Activated naive CD8-positive, alpha-beta T cell treated with anti-CD3 and anti-CD28 coated beads for 36 hours (primary cell): ENCODE results near the gene ADGRE2. TPM values are rescaled to one million over a fixed set of nuclear protein-coding genes. Genes with fewer than 3 reads are reported as not detected.
"Not testable (repeated sequence)": the region's sequence is repeated elsewhere in the genome, so short reads cannot be mapped to it uniquely, and the experiment has no call there.

ENCODE experiments used
- DNase-seq: peaks from one replicate; pipeline ENCODE4 v3.0.0; 2021
- H3K27ac Mint-ChIP-seq: one replicate; pipeline ENCODE4 v1.8.0; 2022; ENCODE audit warnings: mild to moderate bottlenecking, moderate library complexity, mixed read lengths
- H3K27me3 Mint-ChIP-seq: one replicate; pipeline ENCODE4 v1.8.0; 2022; ENCODE audit warnings: mild to moderate bottlenecking, mixed read lengths
- H3K36me3 Mint-ChIP-seq: one replicate; pipeline ENCODE4 v1.8.0; 2021; ENCODE audit warnings: mild to moderate bottlenecking, mixed read lengths
- H3K4me1 Mint-ChIP-seq: one replicate; pipeline ENCODE4 v1.8.0; 2021; ENCODE audit warnings: mixed read lengths
- H3K4me3 Mint-ChIP-seq: one replicate; pipeline ENCODE4 v1.8.0; 2022; ENCODE audit warnings: mild to moderate bottlenecking, moderate library complexity, mixed read lengths
- H3K9me3 Mint-ChIP-seq: one replicate; pipeline ENCODE4 v1.8.0; 2022; ENCODE audit warnings: mixed read lengths
- total RNA-seq, 2 experiments: library from RNA; stranded (reverse); gene quantifications; one replicate each; pipeline ENCODE4 v1.2.3, GENCODE V29; 2021

Gene ADGRE2
- total RNA-seq, 2 experiments from 2014 or later, result 0.29 to 0.48 TPM

DNA sequence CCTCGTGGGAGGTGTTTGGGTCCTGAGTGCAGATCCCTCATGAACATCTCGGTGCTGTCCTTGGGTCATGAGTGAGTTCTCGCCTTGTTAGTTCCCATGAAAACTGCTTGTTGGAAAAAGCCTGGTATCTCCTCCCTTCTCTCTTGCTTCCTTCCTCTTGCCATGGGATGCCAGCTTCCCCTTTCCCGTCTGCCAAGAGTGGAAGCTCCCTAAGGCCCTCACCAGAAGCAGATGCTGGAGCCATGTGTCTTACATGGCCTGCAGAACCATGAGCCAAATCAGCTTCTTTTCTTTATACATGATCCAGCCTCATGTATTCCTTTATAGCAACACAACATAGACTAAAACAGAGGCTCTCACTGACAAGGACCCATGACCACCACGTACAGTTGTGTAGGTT, 8.2 kb downstream of the ADGRE2 start:
- no peaks in the 10 kb centered on the region for H3K36me3 Mint-ChIP-seq
- H3K4me1 Mint-ChIP-seq, result no peaks in the 10 kb centered on the region
- no peaks in the 10 kb centered on the region for H3K9me3 Mint-ChIP-seq
- no peak overlapping the region for H3K27ac Mint-ChIP-seq
- peaks cover 18% of the 10 kb centered on the region for H3K27me3 Mint-ChIP-seq
- DNase-seq, result no peak
- H3K4me3 Mint-ChIP-seq, result no peak overlapping the region

DNA sequence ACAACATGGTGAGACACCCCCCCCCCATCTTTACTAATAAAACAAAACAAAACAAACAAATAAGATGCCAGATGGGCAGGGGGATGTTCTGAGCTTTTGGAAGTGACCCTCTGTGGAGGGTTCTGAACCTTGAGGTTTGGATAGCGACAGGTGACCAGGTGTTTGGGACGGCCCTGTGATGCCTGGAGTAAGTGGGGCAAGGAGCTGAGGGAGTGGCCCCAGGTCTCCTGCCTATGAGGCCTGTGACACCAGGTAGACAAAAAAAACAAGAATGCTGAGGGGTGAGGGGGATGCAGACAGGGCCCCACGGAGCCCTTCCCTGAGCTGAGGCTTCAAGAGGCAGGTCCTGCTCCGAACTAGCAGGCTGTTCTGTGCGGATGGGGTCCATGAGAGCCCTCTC, 9.2 kb downstream of the ADGRE2 start:
- H3K9me3 Mint-ChIP-seq, result no peaks in the 10 kb centered on the region
- no peaks in the 10 kb centered on the region for H3K36me3 Mint-ChIP-seq
- H3K4me1 Mint-ChIP-seq, result no peaks in the 10 kb centered on the region
- H3K27me3 Mint-ChIP-seq, result peaks cover 16% of the 10 kb centered on the region
- no peak for DNase-seq
- no peak overlapping the region for H3K4me3 Mint-ChIP-seq
- H3K27ac Mint-ChIP-seq, result no peak overlapping the region

DNA sequence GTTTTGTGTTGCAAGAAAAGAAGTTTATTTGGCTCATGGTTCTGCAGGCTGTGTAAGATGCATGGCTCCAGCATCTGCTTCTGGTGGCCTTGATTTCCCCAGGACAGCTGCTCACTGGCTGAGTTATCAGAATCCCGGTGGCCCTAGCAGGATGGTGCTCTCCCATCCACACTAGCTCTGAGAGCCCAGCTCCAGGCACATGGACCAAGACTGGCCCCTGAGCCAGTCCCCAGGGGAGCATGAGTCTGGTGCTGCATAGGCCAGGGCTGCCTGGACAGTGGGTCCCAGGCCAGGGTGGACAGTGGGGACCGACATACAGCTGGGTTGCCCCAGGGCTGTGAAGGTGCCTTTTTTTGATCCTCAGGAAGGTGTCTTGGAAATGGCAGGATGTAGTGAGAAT, 10.4 kb downstream of the ADGRE2 start:
- no peak overlapping the region for H3K27ac Mint-ChIP-seq
- H3K4me1 Mint-ChIP-seq, result no peaks in the 10 kb centered on the region
- H3K27me3 Mint-ChIP-seq, result peaks cover 12% of the 10 kb centered on the region
- no peaks in the 10 kb centered on the region for H3K9me3 Mint-ChIP-seq
- no peak overlapping the region for H3K4me3 Mint-ChIP-seq
- no peak for DNase-seq
- H3K36me3 Mint-ChIP-seq, result no peaks in the 10 kb centered on the region

DNA sequence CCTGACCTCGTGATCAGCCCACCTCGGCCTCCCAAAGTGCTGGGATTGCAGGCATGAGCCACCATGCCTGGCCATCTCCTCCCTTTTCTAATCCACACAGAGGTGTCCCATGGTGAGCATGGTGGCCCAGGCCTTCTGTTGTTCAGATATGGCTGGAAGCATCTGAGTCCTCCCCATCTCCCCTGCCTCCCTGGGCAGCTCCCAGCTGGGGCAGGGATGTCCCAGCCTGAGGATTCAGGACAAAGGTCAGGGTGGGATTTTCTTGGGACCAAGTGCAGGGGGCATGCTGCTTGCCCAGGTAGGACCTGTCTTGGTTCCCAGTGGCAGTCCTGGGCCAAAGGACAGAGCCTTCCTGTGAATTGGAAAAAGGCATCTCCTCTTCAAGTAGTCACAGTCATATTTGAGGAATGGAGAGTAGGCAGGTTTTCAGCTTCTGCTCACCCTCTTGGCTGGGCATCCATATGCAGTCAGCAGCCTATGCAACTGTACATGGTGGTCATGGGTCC, 10.8 kb downstream of the ADGRE2 start:
- H3K36me3 Mint-ChIP-seq, result no peaks in the 10 kb centered on the region
- no peak for DNase-seq
- H3K9me3 Mint-ChIP-seq, result no peaks in the 10 kb centered on the region
- no peaks in the 10 kb centered on the region for H3K4me1 Mint-ChIP-seq
- peaks cover 12% of the 10 kb centered on the region for H3K27me3 Mint-ChIP-seq
- H3K27ac Mint-ChIP-seq, result no peak overlapping the region
- H3K4me3 Mint-ChIP-seq, result no peak overlapping the region

DNA sequence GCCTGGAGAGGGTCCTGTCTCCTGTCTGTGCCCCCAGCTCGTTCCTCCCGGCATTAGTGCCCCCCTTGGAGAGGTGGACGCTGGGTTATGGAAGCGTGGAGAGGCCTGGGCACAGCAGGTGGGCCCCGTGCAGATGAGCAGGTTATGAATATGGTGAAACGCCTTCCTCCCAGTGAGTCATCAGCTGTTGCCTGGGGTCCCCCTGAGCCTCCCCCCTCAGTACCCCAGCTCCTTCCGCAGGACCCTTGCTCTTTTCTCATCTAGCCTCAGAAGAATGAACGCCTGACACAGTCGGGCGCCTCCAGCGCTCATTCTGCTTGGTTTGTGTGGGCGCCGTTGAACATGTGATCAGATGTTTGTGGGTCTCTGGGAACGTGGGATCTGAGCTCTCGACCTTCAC, 12.5 kb downstream of the ADGRE2 start:
- DNase-seq, H3K4me1 Mint-ChIP-seq, H3K36me3 Mint-ChIP-seq, H3K4me3 Mint-ChIP-seq, H3K27ac Mint-ChIP-seq, H3K9me3 Mint-ChIP-seq: not testable (repeated sequence)
- peaks cover 12% of the 10 kb centered on the region for H3K27me3 Mint-ChIP-seq

DNA sequence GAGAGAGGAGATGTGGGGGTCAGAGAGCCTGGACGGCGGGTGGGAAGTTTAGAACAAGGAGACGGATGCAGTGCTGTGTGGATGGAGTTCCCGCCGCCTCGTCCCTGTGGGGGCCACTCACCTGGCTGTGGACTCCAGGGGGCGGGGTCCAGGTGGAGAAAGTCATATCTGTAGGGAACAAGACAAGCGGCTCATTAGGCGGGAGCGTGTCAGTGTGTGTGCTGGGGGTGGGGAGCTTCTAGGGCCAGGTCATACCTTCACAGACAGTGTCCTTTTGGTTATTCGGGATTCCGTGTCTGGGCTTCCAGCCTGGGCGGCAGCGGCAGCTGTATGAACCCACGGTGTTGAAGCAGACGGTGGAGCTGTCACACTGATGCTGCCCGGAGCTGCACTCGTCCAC, 13.0 kb downstream of the ADGRE2 start:
- H3K27ac Mint-ChIP-seq, DNase-seq: not testable (repeated sequence)

DNA sequence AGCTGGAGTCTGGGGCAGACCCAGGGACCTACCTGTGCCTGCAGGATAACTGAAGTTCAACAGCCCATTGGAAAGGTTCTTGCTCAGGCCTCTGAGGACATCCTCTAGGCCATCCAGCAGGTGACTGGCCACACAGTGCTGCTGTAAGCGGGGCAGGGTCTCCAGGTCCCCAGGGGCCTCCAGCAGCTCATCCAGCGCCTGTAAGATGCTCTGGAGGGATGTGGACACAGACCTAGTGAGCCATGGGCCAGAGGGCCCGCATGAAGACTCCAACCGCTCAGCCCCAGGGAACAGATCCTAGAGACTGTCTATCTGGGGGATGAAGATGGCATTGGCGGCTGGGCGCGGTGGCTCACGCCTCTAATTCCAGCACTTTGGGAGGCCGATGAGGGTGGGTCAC, 14.0 kb downstream of the ADGRE2 start:
- Mint-ChIP-seq H3K4me3 (no peak overlapping the region), H3K27ac (no peak overlapping the region)

More for the DNA sequence above, 13.0 kb downstream of the ADGRE2 start:
- not testable (repeated sequence) for H3K4me1 Mint-ChIP-seq, H3K4me3 Mint-ChIP-seq, H3K36me3 Mint-ChIP-seq, H3K9me3 Mint-ChIP-seq
- H3K27me3 Mint-ChIP-seq, result peaks cover 12% of the 10 kb centered on the region

DNA sequence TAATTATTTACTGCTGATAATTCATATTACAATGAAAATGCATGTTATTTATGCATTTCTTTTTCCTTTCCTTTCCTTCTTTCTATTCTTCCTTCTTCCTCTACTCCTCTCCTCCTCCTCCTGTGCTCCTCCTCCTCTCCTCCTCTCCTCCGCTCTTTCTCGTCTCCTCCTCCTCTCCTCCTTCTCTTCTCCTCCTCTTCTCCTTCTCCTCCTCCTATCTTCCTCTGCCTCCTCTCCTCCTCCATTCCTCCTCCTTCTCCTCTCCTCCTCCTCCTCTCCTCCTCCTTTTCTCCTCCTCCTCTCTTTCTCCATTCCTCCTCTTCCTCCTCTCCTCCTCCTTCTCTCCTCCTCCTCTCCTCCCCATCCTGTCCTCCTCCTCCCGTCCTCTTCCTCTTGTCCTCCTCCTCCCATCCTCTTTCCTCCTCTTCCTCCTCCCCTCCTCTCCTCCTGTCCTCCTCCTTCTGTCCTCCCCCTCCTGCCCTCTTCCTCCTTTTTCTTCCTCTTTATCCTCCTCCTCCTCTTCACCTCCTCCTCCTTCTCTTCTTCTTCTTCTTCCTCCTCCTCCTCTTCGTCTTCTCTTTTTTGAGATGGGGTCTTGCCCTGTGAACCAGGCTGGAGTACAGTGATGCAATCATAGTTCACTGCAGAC, 14.7 kb downstream of the ADGRE2 start:
- no peaks in the 10 kb centered on the region for H3K36me3 Mint-ChIP-seq
- H3K9me3 Mint-ChIP-seq, result peaks cover 2% of the 10 kb centered on the region
- H3K4me3 Mint-ChIP-seq, result no peak overlapping the region
- no peaks in the 10 kb centered on the region for H3K4me1 Mint-ChIP-seq
- no peak overlapping the region for H3K27ac Mint-ChIP-seq
- no peak for DNase-seq
- H3K27me3 Mint-ChIP-seq, result peaks cover 12% of the 10 kb centered on the region

More for the DNA sequence above, 14.0 kb downstream of the ADGRE2 start:
- H3K27me3 Mint-ChIP-seq, result peaks cover 12% of the 10 kb centered on the region
- peaks cover 2% of the 10 kb centered on the region for H3K9me3 Mint-ChIP-seq
- no peaks in the 10 kb centered on the region for H3K36me3 Mint-ChIP-seq
- no peak for DNase-seq
- no peaks in the 10 kb centered on the region for H3K4me1 Mint-ChIP-seq

DNA sequence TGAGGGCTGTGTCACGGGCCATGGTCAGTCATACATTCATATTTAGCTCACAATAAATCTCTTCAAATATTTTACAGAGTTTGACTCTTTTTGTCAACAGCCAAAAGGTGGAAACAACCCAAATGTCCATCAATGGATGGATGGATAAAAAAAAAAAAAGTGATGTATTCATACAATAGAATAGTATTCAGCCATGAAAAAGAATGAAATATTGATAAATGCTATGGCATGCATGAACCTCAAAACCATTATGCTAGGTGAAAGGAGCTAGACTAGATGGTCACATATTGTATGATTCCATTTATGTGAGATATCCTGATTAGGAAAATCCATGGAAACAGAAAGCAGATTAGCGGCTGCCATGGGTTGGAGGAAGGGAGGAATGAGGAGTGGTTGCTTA, 16.2 kb downstream of the ADGRE2 start:
- H3K36me3 Mint-ChIP-seq, result no peaks in the 10 kb centered on the region
- no peaks in the 10 kb centered on the region for H3K4me1 Mint-ChIP-seq

DNA sequence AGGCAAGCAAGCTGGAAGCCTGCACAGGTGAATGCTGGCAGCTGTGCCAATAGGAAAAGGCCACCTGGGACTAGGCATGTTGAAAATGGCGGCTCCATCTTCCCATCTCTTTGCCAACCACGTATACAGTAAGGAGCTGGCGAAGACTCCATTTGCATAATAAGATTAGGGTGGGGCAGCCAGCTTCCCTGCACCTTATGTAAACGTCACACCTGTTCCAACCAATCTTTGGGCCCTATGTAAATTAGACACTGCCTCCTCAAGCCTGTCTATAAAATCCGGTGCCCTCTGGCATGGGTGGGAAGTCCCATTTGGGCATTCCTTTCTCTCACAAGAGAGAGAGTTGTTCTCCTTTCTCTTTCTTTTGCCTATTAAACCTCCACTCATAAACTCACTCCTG, 16.8 kb downstream of the ADGRE2 start:
- no peak for DNase-seq
- Mint-ChIP-seq H3K4me1 (no peaks in the 10 kb centered on the region), H3K9me3 (peaks cover 2% of the 10 kb centered on the region), H3K4me3 (no peak overlapping the region), H3K27me3 (peaks cover 12% of the 10 kb centered on the region), H3K27ac (no peak overlapping the region), H3K36me3 (no peaks in the 10 kb centered on the region)

More for the DNA sequence above, 16.2 kb downstream of the ADGRE2 start:
- peaks cover 2% of the 10 kb centered on the region for H3K9me3 Mint-ChIP-seq
- peaks cover 12% of the 10 kb centered on the region for H3K27me3 Mint-ChIP-seq
- H3K4me3 Mint-ChIP-seq, result no peak overlapping the region
- H3K27ac Mint-ChIP-seq, result no peak overlapping the region
- no peak for DNase-seq

DNA sequence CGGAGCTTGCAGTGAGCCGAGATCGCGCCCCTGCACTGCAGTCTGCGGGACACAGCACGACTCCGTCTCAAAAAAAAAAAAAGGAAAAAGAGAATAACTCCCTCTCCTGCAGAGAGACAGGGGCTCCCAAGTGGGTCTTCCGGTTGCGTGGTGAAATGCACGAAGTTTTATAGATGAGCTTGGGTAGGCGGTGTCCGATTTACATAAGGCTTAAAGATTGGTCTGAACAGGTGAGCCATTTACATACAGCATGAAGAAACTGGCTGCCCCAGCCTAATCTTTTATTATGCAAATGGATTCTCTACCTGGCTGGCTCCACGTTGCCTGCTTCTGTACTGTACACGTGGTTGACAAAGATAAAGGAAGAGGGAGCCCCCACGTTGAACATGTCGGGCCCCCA, 19.5 kb downstream of the ADGRE2 start:
- Mint-ChIP-seq H3K36me3 (no peaks in the 10 kb centered on the region), H3K4me3 (no peak overlapping the region), H3K4me1 (no peaks in the 10 kb centered on the region), H3K27me3 (peaks cover under 1% of the 10 kb centered on the region), H3K27ac (no peak overlapping the region), H3K9me3 (peaks cover 2% of the 10 kb centered on the region)
- DNase-seq, result no peak

DNA sequence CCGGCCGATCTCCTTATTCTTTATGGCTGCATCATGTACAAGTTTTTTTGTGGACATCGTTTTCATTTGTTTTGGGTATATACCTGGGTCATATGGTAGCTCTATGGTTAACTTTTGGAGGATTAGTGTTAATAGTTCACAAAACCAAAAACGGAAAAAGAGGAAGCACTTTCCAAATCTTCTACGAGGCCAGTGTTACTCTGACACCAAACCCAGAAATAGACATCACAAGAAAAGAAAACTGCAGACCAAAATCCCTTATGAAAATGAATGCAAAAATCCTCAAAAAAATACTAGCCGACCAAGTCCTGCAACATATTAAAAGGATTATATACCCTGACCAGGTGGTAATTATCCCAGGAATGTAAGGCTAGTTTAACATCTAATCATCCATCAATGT, 29.8 kb downstream of the ADGRE2 start:
- no peak overlapping the region for H3K27ac Mint-ChIP-seq

DNA sequence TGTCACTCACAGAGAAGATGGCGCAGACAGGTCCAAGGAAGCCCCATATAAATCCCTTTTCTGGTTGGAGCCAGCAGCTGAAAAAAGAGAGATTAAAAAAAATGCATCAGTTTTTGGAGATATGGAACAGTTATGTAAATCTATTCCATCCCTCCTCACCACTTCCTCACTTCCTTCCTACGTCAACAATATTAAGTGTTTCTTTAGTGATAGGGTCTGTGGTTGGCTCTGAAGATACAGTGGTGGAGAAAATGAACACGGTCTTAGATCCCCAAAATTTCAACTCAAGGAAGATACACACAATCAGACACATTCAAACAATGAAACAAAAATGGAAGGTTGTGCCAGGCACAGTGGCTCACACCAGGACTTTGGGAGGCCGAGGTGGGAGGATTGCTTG, 31.5 kb downstream of the ADGRE2 start:
- no peak overlapping the region for H3K4me3 Mint-ChIP-seq
- H3K9me3 Mint-ChIP-seq, result peaks cover 2% of the 10 kb centered on the region
- no peak for DNase-seq
- H3K4me1 Mint-ChIP-seq, result no peaks in the 10 kb centered on the region
- no peaks in the 10 kb centered on the region for H3K27me3 Mint-ChIP-seq
- no peak overlapping the region for H3K27ac Mint-ChIP-seq
- no peaks in the 10 kb centered on the region for H3K36me3 Mint-ChIP-seq

More for the DNA sequence above, 29.8 kb downstream of the ADGRE2 start:
- no peaks in the 10 kb centered on the region for H3K4me1 Mint-ChIP-seq
- H3K27me3 Mint-ChIP-seq, result no peaks in the 10 kb centered on the region
- H3K9me3 Mint-ChIP-seq, result no peaks in the 10 kb centered on the region
- no peaks in the 10 kb centered on the region for H3K36me3 Mint-ChIP-seq
- H3K4me3 Mint-ChIP-seq, result no peak overlapping the region
- no peak for DNase-seq

DNA sequence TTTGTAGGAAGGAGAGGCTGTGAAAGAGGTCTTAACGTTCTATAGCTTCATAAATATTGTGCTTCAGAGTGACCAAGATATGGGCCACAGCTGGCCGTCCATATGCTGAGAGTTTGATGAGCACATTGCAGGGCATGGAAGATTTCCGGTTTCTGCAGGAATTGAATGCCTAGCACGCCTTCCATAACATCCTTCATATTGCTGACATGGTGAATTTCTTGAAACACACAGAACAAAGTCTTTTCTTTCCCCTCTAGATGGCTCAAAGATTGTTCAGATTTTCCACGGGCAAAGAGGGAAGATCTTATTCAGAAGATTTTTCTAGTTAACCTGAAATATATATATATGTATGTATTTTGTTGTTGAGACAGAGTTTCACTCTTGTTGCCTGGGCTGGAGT, 42.4 kb downstream of the ADGRE2 start:
- no peaks in the 10 kb centered on the region for H3K4me1 Mint-ChIP-seq
- peaks cover 3% of the 10 kb centered on the region for H3K27me3 Mint-ChIP-seq
- H3K36me3 Mint-ChIP-seq, result no peaks in the 10 kb centered on the region
- peaks cover 4% of the 10 kb centered on the region for H3K9me3 Mint-ChIP-seq
- H3K4me3 Mint-ChIP-seq, result no peak overlapping the region
- H3K27ac Mint-ChIP-seq, result no peak overlapping the region
- DNase-seq, result no peak

DNA sequence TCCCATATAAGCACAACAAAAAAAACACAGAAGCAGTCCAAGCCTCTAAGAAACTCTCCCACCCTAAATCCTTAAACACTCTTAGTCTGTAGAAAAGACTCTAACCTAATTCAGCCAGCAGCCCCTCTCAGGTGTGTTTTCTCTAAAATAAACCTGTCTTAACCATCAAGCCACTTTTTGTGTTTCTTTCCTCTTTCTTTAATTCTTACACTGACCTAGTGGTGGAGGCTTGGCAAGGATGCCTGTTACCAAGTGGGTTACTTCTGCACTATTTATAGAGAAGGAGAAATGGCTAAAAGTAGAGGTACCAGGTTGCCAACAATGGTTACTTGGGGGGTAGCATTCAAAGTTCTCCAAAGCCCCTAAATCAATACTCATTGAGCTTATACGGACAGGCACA, 44.8 kb downstream of the ADGRE2 start:
- no peak for DNase-seq
- no peaks in the 10 kb centered on the region for H3K4me1 Mint-ChIP-seq
- peaks cover 18% of the 10 kb centered on the region for H3K9me3 Mint-ChIP-seq
- H3K27me3 Mint-ChIP-seq, result peaks cover 6% of the 10 kb centered on the region
- no peaks in the 10 kb centered on the region for H3K36me3 Mint-ChIP-seq
- no peak overlapping the region for H3K27ac Mint-ChIP-seq
- H3K4me3 Mint-ChIP-seq, result no peak overlapping the region

DNA sequence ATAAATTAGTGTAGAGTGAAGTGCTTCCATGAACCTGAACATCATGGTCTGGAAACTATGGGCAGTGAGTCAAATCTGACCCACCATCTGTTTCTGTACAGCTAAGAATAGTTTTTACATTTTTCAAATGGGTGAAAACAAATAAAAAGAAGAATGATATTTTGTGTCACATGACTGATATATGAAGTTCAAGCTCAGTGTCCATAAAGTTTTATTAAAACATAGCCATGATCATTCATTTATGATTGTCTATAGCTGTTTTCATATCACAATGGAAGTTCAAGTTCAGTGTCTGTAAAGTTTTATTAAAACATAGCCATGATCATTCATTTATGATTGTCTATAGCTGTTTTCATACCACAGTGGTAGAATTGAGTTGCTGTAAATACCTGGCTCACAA, 45.9 kb downstream of the ADGRE2 start:
- Mint-ChIP-seq H3K4me3 (no peak overlapping the region), H3K27me3 (peaks cover 6% of the 10 kb centered on the region), H3K4me1 (no peaks in the 10 kb centered on the region), H3K36me3 (peaks cover 2% of the 10 kb centered on the region), H3K27ac (no peak overlapping the region), H3K9me3 (peaks cover 25% of the 10 kb centered on the region)
- no peak for DNase-seq
